ENCODE results near the gene FSD2. TPM values are rescaled to one million over a fixed set of nuclear protein-coding genes. Genes with fewer than 3 reads are reported as not detected.
"Not testable (repeated sequence)": the region's sequence is repeated elsewhere in the genome, so short reads cannot be mapped to it uniquely, and the experiment has no call there.

FSD2 gene
- total RNA-seq, 1 donor = under 0.01 TPM

GRCh38 chr15:82838096-82838735, 32.3 kb upstream of the FSD2 start:
- H3K9me3 ChIP-seq (ENCODE audit: low read depth, low read length) = no peaks in the 10 kb centered on the region
- no peaks in the 10 kb centered on the region for H3K27me3 ChIP-seq (ENCODE audit: insufficient read depth, low read length)
- no peak overlapping the region for H3K4me3 ChIP-seq (ENCODE audit: low read length)
- H3K4me1 ChIP-seq (ENCODE audit: insufficient read depth, low read length) = peaks cover 3% of the 10 kb centered on the region

- Histone ChIP-seq H3K4me3 (ENCODE audit: low read length) (no peak overlapping the region), H3K9me3 (ENCODE audit: low read depth, low read length) (no peaks in the 10 kb centered on the region), H3K4me1 (ENCODE audit: insufficient read depth, low read length) (peaks cover 26% of the 10 kb centered on the region), H3K27me3 (ENCODE audit: insufficient read depth, low read length) (no peaks in the 10 kb centered on the region)
Observed at GRCh38 chr15:82835391-82835917, 29.6 kb upstream of the FSD2 start.

- Histone ChIP-seq H3K9me3 (ENCODE audit: low read depth, low read length) (no peaks in the 10 kb centered on the region), H3K4me3 (ENCODE audit: low read length) (no peak overlapping the region), H3K4me1 (ENCODE audit: insufficient read depth, low read length) (peaks cover 26% of the 10 kb centered on the region), H3K27me3 (ENCODE audit: insufficient read depth, low read length) (no peaks in the 10 kb centered on the region)
Observed at GRCh38 chr15:82833362-82833682, 27.5 kb upstream of the FSD2 start.

- Histone ChIP-seq H3K4me3 (ENCODE audit: low read length) (no peak overlapping the region), H3K27me3 (ENCODE audit: insufficient read depth, low read length) (no peaks in the 10 kb centered on the region), H3K4me1 (ENCODE audit: insufficient read depth, low read length) (peaks cover 26% of the 10 kb centered on the region), H3K9me3 (ENCODE audit: low read depth, low read length) (no peaks in the 10 kb centered on the region)
Observed at GRCh38 chr15:82832601-82833361, 26.9 kb upstream of the FSD2 start.

GRCh38 chr15:82831894-82832600, 26.2 kb upstream of the FSD2 start:
- Histone ChIP-seq H3K4me1 (ENCODE audit: insufficient read depth, low read length) (peaks cover 26% of the 10 kb centered on the region), H3K27me3 (ENCODE audit: insufficient read depth, low read length) (no peaks in the 10 kb centered on the region), H3K9me3 (ENCODE audit: low read depth, low read length) (no peaks in the 10 kb centered on the region), H3K4me3 (ENCODE audit: low read length) (no peak overlapping the region)

- Histone ChIP-seq H3K4me3 (ENCODE audit: low read length) (no peak overlapping the region), H3K9me3 (ENCODE audit: low read depth, low read length) (no peaks in the 10 kb centered on the region), H3K4me1 (ENCODE audit: insufficient read depth, low read length) (peaks cover 26% of the 10 kb centered on the region), H3K27me3 (ENCODE audit: insufficient read depth, low read length) (no peaks in the 10 kb centered on the region)
Observed at GRCh38 chr15:82830427-82831173, 24.7 kb upstream of the FSD2 start.

GRCh38 chr15:82829234-82829633, 23.4 kb upstream of the FSD2 start:
- Histone ChIP-seq H3K27me3 (ENCODE audit: insufficient read depth, low read length) (no peaks in the 10 kb centered on the region), H3K4me3 (ENCODE audit: low read length) (no peak overlapping the region), H3K9me3 (ENCODE audit: low read depth, low read length) (no peaks in the 10 kb centered on the region), H3K4me1 (ENCODE audit: insufficient read depth, low read length) (peaks cover 26% of the 10 kb centered on the region)

- no peak overlapping the region for H3K4me3 ChIP-seq (ENCODE audit: low read length)
- no peaks in the 10 kb centered on the region for H3K9me3 ChIP-seq (ENCODE audit: low read depth, low read length)
- no peaks in the 10 kb centered on the region for H3K27me3 ChIP-seq (ENCODE audit: insufficient read depth, low read length)
- peaks cover 22% of the 10 kb centered on the region for H3K4me1 ChIP-seq (ENCODE audit: insufficient read depth, low read length)
Observed at GRCh38 chr15:82828075-82828474, 22.2 kb upstream of the FSD2 start.

- H3K4me3 ChIP-seq (ENCODE audit: low read length) = no peak overlapping the region
- H3K9me3 ChIP-seq (ENCODE audit: low read depth, low read length) = no peaks in the 10 kb centered on the region
- no peaks in the 10 kb centered on the region for H3K27me3 ChIP-seq (ENCODE audit: insufficient read depth, low read length)
- H3K4me1 ChIP-seq (ENCODE audit: insufficient read depth, low read length) = no peaks in the 10 kb centered on the region
Observed at GRCh38 chr15:82823049-82823448, 17.2 kb upstream of the FSD2 start.

GRCh38 chr15:82821851-82822250, 16.0 kb upstream of the FSD2 start:
- H3K4me1 ChIP-seq (ENCODE audit: insufficient read depth, low read length); H3K9me3 ChIP-seq (ENCODE audit: low read depth, low read length); H3K27me3 ChIP-seq (ENCODE audit: insufficient read depth, low read length); H3K4me3 ChIP-seq (ENCODE audit: low read length): not testable (repeated sequence)

- H3K4me1 ChIP-seq (ENCODE audit: insufficient read depth, low read length); H3K4me3 ChIP-seq (ENCODE audit: low read length); H3K27me3 ChIP-seq (ENCODE audit: insufficient read depth, low read length); H3K9me3 ChIP-seq (ENCODE audit: low read depth, low read length): not testable (repeated sequence)
Observed at GRCh38 chr15:82821396-82821795, 15.5 kb upstream of the FSD2 start.

GRCh38 chr15:82820128-82820527, 14.3 kb upstream of the FSD2 start:
- no peaks in the 10 kb centered on the region for H3K9me3 ChIP-seq (ENCODE audit: low read depth, low read length)
- H3K4me1 ChIP-seq (ENCODE audit: insufficient read depth, low read length) = no peaks in the 10 kb centered on the region
- no peaks in the 10 kb centered on the region for H3K27me3 ChIP-seq (ENCODE audit: insufficient read depth, low read length)
- H3K4me3 ChIP-seq (ENCODE audit: low read length) = no peak overlapping the region

GRCh38 chr15:82812994-82813393, 7.1 kb upstream of the FSD2 start:
- H3K27me3 ChIP-seq (ENCODE audit: insufficient read depth, low read length) = no peaks in the 10 kb centered on the region
- H3K4me1 ChIP-seq (ENCODE audit: insufficient read depth, low read length) = peaks cover 20% of the 10 kb centered on the region
- no peak overlapping the region for H3K4me3 ChIP-seq (ENCODE audit: low read length)
- H3K9me3 ChIP-seq (ENCODE audit: low read depth, low read length) = no peaks in the 10 kb centered on the region

GRCh38 chr15:82810890-82811426, 5.1 kb upstream of the FSD2 start:
- H3K4me3 ChIP-seq (ENCODE audit: low read length) = peak overlapping the region; percentile 94
- no peaks in the 10 kb centered on the region for H3K27me3 ChIP-seq (ENCODE audit: insufficient read depth, low read length)
- no peaks in the 10 kb centered on the region for H3K9me3 ChIP-seq (ENCODE audit: low read depth, low read length)
- H3K4me1 ChIP-seq (ENCODE audit: insufficient read depth, low read length) = peaks cover 20% of the 10 kb centered on the region
